RWPE1 (cell line): Measurements from ENCODE around the gene ESRP2.

ENCODE experiments used
- CTCF ChIA-PET: fragments of 350-600 bp; sonication (Branson Sonifier 250); formaldehyde crosslinking; extraction: SDS; loops from one replicate; lab custom pipeline; 2021; lab: Yijun Ruan, JAX
- POLR2A ChIA-PET: fragments of 400-600 bp; formaldehyde crosslinking; extraction: SDS; loops from one replicate; lab custom pipeline; 2020; ENCODE audit warnings: antibody characterized with exemption; ENCODE audit not compliant: low non-redundant PET; lab: Yijun Ruan, JAX
- DNase-seq: peaks from one replicate; pipeline ENCODE4 v3.0.0; 2012; ENCODE audit warnings: low spot score
- H3K27ac ChIP-seq: fragments of 450-650 bp; 2 replicates; pipeline ENCODE4 v1.5.1; 2017
- TF ChIP-seq, protein P1 (sequence below): fragments of 450-650 bp; conservative IDR thresholded peaks from 2 replicates; pipeline ENCODE4 v1.5.1; 2017; ENCODE audit warnings: low read depth, mild to moderate bottlenecking

The ESRP2 gene

DNA sequence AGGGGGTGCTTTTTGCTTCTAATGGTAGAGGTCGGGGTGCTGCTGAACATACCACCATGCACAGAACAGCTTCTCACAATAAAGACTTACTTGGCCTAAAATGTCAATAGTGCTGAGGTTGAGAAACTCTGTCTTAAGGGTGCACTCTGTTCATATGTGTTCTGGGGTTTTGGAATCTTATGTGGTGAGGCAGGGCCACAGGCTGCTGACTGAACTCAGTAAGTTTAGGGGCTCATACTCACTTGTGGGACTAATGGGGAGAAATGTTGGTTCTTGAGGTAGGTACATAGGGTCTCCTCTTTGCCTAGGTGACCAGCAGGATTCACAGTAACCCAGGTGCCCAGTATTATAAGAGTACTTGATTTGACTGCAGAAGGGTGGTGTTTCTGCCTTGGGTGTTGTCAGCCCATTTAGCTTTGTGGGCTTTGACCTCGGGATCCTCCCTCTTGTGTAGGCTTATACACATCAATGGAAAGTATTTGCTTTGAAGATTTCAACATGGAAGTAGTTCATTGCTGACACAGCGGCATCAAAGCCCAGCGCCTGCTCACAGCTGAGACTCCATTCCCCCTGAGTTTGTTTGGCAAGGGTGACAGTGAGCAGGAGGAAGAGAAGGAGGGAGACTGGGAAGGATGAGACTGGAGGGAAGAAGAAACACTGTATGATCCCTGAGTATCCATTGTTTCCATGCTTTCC, 45.6 kb upstream of the ESRP2 start:
- TF ChIP-seq, protein P1, sequence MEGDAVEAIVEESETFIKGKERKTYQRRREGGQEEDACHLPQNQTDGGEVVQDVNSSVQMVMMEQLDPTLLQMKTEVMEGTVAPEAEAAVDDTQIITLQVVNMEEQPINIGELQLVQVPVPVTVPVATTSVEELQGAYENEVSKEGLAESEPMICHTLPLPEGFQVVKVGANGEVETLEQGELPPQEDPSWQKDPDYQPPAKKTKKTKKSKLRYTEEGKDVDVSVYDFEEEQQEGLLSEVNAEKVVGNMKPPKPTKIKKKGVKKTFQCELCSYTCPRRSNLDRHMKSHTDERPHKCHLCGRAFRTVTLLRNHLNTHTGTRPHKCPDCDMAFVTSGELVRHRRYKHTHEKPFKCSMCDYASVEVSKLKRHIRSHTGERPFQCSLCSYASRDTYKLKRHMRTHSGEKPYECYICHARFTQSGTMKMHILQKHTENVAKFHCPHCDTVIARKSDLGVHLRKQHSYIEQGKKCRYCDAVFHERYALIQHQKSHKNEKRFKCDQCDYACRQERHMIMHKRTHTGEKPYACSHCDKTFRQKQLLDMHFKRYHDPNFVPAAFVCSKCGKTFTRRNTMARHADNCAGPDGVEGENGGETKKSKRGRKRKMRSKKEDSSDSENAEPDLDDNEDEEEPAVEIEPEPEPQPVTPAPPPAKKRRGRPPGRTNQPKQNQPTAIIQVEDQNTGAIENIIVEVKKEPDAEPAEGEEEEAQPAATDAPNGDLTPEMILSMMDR: no peak
- CTCF ChIA-PET: interaction anchor here (0.6 kb wide), 1 partner anchor 509 kb away, joined by 3 read pairs; no protein-coding TSS in a partner anchor
- no peak for DNase-seq
- no peak overlapping the region; the same call in 1 of the 2 replicates for H3K27ac ChIP-seq
- POLR2A ChIA-PET: no interaction called here

GRCh38 chr16:68279726-68280558, 44.0 kb upstream of the ESRP2 start:
- ChIA-PET POLR2A (interaction anchor here (1.1 kb wide), 1 partner anchor 31 kb away, joined by 4 read pairs; the partner anchor contains the start of genes PRMT7 and SLC7A6OS), CTCF (interaction anchor here (0.6 kb wide), 1 partner anchor 427 kb away, joined by 3 read pairs; no protein-coding TSS in a partner anchor)
- TF ChIP-seq, protein P1: no peak
- H3K27ac ChIP-seq: no peak overlapping the region
- DNase-seq: no peak

DNA sequence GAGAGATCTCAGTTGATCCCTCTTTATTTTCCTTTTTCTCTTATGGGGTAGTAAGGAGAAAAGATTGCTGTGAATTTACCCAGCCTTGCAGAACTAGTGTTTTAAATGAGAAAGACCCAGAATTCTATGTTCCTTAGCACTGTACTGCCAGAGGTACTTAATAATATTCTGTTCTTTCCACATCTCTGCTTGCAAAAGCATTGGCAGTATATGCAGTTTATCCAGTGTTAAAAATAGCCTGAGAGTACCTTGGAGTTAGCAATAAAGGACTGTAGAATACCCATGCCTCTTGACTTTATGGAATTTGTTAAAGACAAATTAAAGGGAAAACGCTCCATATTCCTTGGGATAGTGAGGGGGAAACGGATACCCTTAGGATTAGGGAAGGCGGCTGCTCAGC, 40.3 kb upstream of the ESRP2 start:
- ChIA-PET POLR2A (no interaction called here), CTCF (interaction anchor here (1.0 kb wide), 1 partner anchor 86 kb away, joined by 3 read pairs; no protein-coding TSS in a partner anchor)
- peak overlapping the region; percentile 26; the same call in 1 of the 2 replicates for H3K27ac ChIP-seq
- no peak for DNase-seq
- TF ChIP-seq, protein P1: no peak

DNA sequence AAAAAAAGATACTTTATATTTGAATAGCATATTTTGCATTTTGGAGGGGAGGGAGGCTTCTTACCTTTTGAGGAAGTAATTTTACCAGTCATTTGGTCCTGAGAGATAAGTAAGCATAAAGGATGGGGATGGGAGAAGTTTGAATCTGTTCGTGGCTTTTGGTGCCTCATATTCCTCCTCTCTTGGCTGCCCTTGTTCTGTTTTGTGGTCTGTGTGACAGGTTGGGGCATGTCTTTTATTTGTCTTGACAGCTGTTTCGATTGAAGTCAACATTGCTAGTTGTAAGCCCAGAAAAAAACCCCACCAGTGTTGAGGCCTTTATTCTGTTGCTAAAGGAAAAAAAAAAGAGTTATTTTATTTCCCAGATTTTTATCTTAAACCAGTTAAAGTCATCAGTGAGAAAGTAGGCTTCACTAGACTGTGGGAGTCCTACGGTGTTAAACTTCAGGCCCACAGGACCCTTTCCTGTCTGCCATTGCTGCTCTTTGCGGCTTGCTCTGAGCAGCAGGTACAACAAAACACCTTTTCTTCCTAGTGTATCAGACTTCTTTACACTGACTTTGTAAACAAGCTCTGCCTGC, 39.8 kb upstream of the ESRP2 start:
- DNase-seq: peak; percentile 46
- TF ChIP-seq, protein P1: no peak
- CTCF ChIA-PET: interaction anchor here (0.7 to 1.0 kb wide), 2 partner anchors 46 to 87 kb away, joined by 3 read pairs; no protein-coding TSS in a partner anchor
- peak overlapping the region; percentile 69 for H3K27ac ChIP-seq
- POLR2A ChIA-PET: no interaction called here

DNA sequence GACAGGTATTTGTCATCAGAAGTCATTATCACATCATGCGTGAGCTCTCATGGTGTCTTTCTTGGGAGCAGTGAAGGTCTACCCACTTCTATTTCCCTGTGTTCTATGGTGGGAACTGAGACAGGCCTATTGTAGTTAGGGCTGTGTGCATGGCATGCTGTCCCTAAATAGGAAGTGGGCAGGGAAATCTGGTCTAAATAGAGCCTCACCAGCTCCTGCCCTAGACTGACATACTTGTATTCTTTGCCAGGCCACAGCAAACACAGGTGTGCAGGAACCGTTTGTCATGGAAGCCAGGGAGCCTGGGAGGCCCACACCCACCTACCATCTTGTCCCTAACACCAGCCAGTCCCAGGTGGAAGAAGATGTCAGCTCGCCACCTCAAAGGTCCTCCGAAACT, 38.5 kb upstream of the ESRP2 start:
- CTCF ChIA-PET: interaction anchor here (0.8 to 1.4 kb wide), 3 partner anchors 10 to 54 kb away, joined by 3 to 5 read pairs (median 3); partner anchors contain the start of gene SLC7A6
- H3K27ac ChIP-seq: peak overlapping the region; percentile 69
- POLR2A ChIA-PET: no interaction called here
- no peak for DNase-seq
- TF ChIP-seq, protein P1: no peak

DNA sequence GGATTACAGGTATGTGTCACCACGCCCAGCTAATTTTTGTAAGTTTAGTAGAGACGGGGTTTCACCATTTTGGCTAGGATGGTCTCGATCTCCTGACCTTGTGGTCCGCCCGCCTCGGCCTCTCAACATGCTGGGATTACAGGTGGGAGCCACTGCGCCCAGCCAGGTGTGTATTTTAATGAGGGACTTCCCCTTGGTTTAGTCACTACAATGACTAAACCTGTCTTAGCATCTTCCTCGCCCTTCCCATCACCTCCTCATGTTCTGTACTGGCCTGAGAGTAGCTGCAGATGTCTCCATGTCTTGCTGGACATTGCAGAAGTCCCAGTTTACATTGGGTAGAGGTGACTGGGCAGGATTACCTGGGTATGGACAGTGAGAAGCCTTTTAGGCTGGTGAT, 38.0 kb upstream of the ESRP2 start:
- POLR2A ChIA-PET: no interaction called here
- no peak for DNase-seq
- peak overlapping the region; percentile 19 for H3K27ac ChIP-seq
- TF ChIP-seq, protein P1: no peak
- CTCF ChIA-PET: interaction anchor here (1.1 to 1.6 kb wide), 3 partner anchors 10 to 55 kb away, joined by 3 to 5 read pairs (median 3); partner anchors contain the start of gene SLC7A6
